ENCODE data around the gene ARL11.

ARL11 gene

GRCh38 chr13:49655906-49656305 lies 27.6 kb downstream of the ARL11 start:
- H3K36me3 ChIP-seq (replicated peaks; ENCODE audit: low read depth, low read length), result peaks cover 9% of the 10 kb centered on the region
- H3K4me1 ChIP-seq (ENCODE audit: low read length), result no peaks in the 10 kb centered on the region
- H3K4me2 ChIP-seq (ENCODE audit: low read length), result no peak overlapping the region
- H3K9me3 ChIP-seq (ENCODE audit: insufficient read depth, low read length), result no peaks in the 10 kb centered on the region
- no peak overlapping the region for H3K4me3 ChIP-seq (ENCODE audit: low read length)
- H3K27ac ChIP-seq (ENCODE audit: low read length), result no peak overlapping the region
- no peaks in the 10 kb centered on the region for H3K79me2 ChIP-seq (ENCODE audit: low read length)
- TF ChIP-seq EZH2phosphoT487 (IDR thresholded peaks at IDR 0.05; ENCODE audit: low read depth) (no peak), CTCF (IDR thresholded peaks at IDR 0.05; ENCODE audit: low read depth, low read length) (no peak)
- no peaks in the 10 kb centered on the region for H4K20me1 ChIP-seq (ENCODE audit: insufficient read depth, low read length)
- H2AFZ ChIP-seq (ENCODE audit: low read depth, low read length), result no peak overlapping the region
- H3K27me3 ChIP-seq (ENCODE audit: low read depth, low read length), result no peaks in the 10 kb centered on the region
- H3K9ac ChIP-seq (ENCODE audit: low read length), result no peak overlapping the region

- H3K4me2 ChIP-seq (ENCODE audit: low read length), result no peak overlapping the region
- H3K27me3 ChIP-seq (ENCODE audit: low read depth, low read length), result no peaks in the 10 kb centered on the region
- no peaks in the 10 kb centered on the region for H4K20me1 ChIP-seq (ENCODE audit: insufficient read depth, low read length)
- H3K4me3 ChIP-seq (ENCODE audit: low read length), result no peak overlapping the region
- TF ChIP-seq CTCF (IDR thresholded peaks at IDR 0.05; ENCODE audit: low read depth, low read length), result no peak
- no peak for TF ChIP-seq EZH2phosphoT487 (IDR thresholded peaks at IDR 0.05; ENCODE audit: low read depth)
- H2AFZ ChIP-seq (ENCODE audit: low read depth, low read length), result no peak overlapping the region
- no peaks in the 10 kb centered on the region for H3K9me3 ChIP-seq (ENCODE audit: insufficient read depth, low read length)
- H3K79me2 ChIP-seq (ENCODE audit: low read length), result no peaks in the 10 kb centered on the region
- H3K36me3 ChIP-seq (replicated peaks; ENCODE audit: low read depth, low read length), result peaks cover 14% of the 10 kb centered on the region
- H3K4me1 ChIP-seq (ENCODE audit: low read length), result no peaks in the 10 kb centered on the region
- H3K9ac ChIP-seq (ENCODE audit: low read length), result no peak overlapping the region
- no peak overlapping the region for H3K27ac ChIP-seq (ENCODE audit: low read length)
Measured at GRCh38 chr13:49657241-49657641, 28.9 kb downstream of the ARL11 start.

GRCh38 chr13:49664606-49665005 lies 36.3 kb downstream of the ARL11 start:
- no peaks in the 10 kb centered on the region for H3K4me1 ChIP-seq (ENCODE audit: low read length)
- peaks cover 29% of the 10 kb centered on the region for H3K36me3 ChIP-seq (replicated peaks; ENCODE audit: low read depth, low read length)

GRCh38 chr13:49667773-49668172 lies 39.5 kb downstream of the ARL11 start:
- no peak overlapping the region for H3K27ac ChIP-seq (ENCODE audit: low read length)
- H2AFZ ChIP-seq (ENCODE audit: low read depth, low read length), result no peak overlapping the region
- no peaks in the 10 kb centered on the region; the same call in 1 of the 2 replicates for H4K20me1 ChIP-seq (ENCODE audit: insufficient read depth, low read length)
- H3K4me2 ChIP-seq (ENCODE audit: low read length), result no peak overlapping the region
- H3K4me1 ChIP-seq (ENCODE audit: low read length), result no peaks in the 10 kb centered on the region
- H3K9me3 ChIP-seq (ENCODE audit: insufficient read depth, low read length), result no peaks in the 10 kb centered on the region
- peaks cover 20% of the 10 kb centered on the region for H3K36me3 ChIP-seq (replicated peaks; ENCODE audit: low read depth, low read length)
- H3K4me3 ChIP-seq (ENCODE audit: low read length), result no peak overlapping the region
- H3K79me2 ChIP-seq (ENCODE audit: low read length), result peaks cover 3% of the 10 kb centered on the region; the same call in 1 of the 2 replicates
- TF ChIP-seq EZH2phosphoT487 (IDR thresholded peaks at IDR 0.05; ENCODE audit: low read depth), result no peak
- TF ChIP-seq CTCF (IDR thresholded peaks at IDR 0.05; ENCODE audit: low read depth, low read length), result no peak
- H3K9ac ChIP-seq (ENCODE audit: low read length), result no peak overlapping the region
- no peaks in the 10 kb centered on the region for H3K27me3 ChIP-seq (ENCODE audit: low read depth, low read length)

More at GRCh38 chr13:49664606-49665005, 36.3 kb downstream of the ARL11 start:
- 0 out of 2 replicates have a peak, but pooled peaks cover under 1% of the 10 kb centered on the region for H3K79me2 ChIP-seq (ENCODE audit: low read length)
- H3K4me3 ChIP-seq (ENCODE audit: low read length), result no peak overlapping the region
- H3K27ac ChIP-seq (ENCODE audit: low read length), result no peak overlapping the region
- H3K27me3 ChIP-seq (ENCODE audit: low read depth, low read length), result no peaks in the 10 kb centered on the region
- no peak overlapping the region for H2AFZ ChIP-seq (ENCODE audit: low read depth, low read length)
- H3K4me2 ChIP-seq (ENCODE audit: low read length), result no peak overlapping the region
- no peaks in the 10 kb centered on the region for H4K20me1 ChIP-seq (ENCODE audit: insufficient read depth, low read length)
- no peaks in the 10 kb centered on the region for H3K9me3 ChIP-seq (ENCODE audit: insufficient read depth, low read length)
- no peak overlapping the region for H3K9ac ChIP-seq (ENCODE audit: low read length)
- TF ChIP-seq EZH2phosphoT487 (IDR thresholded peaks at IDR 0.05; ENCODE audit: low read depth) (no peak), CTCF (IDR thresholded peaks at IDR 0.05; ENCODE audit: low read depth, low read length) (no peak)

Measured in OCI-LY3 (cell line).